OCI-LY3 (cell line): ENCODE data around the gene SH3GL1.

Experiments used
- CTCF ChIP-seq: fragments of 200-600, 300-600 bp; sonication (generic); IDR thresholded peaks from 2 replicates; pipeline ENCODE4 v1.5.1; 2014; ENCODE audit warnings: antibody characterized with exemption, low read length, low read depth
- EZH2phosphoT487 ChIP-seq: fragments of 200-600 bp; shearing (Covaris generic); IDR thresholded peaks from 2 replicates; pipeline ENCODE4 v1.6.1; 2018; ENCODE audit warnings: antibody characterized with exemption, mixed run types, low read depth

- TF ChIP-seq EZH2phosphoT487 (no peak), CTCF (no peak)
These were observed 10.8 kb downstream of the SH3GL1 start for GRCh38 chr19:4389511-4390016.
